ENCODE measurements around the gene CHKA. TPM values are rescaled to one million over a fixed set of nuclear protein-coding genes. Genes with fewer than 3 reads are reported as not detected.

Gene CHKA
- total and polyA plus RNA-seq, 8 donors = 17.4 to 110 (median 31.6) TPM

DNA sequence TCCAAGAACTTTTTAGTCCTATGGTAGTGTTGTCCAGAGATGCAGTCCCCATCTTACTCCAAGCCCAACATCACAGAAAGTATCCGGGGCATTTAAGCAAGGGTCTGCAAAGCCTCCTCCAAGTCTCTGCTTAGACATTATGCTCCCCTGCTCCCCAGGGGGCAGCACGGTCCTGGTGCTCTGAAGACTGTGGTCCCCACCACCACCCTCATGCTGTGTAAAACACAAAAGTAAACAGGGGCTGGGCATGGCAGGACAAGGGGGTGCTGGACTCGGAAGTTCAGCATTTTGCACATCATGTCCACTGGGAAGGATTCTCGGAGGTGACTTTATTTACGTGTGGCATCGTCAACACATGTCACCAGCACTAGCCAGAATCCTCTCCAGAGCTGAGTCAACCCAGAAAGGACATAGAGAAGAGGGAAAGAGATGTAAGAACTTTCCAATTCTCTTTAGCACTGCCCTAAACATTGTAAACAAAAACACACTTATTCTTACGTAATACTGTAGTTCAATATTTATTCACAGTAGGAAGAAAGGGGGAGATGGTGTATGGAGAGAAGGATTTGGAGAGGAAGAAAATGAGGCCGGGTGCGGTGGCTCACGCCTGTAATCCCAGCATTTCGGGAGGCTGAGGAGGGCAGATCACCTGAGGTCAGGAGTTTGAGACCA lies 44.7 kb downstream of the CHKA start:
- no peak for DNase-seq
- Histone ChIP-seq H3K4me1 (peaks cover 4 to 12% (median 10%) of the 10 kb centered on the region in 3 donors), H3K4me3 (no peak overlapping the region), H3K27ac (no peak overlapping the region), H3K9me3 (no peaks in the 10 kb centered on the region), H3K36me3 (peaks cover 0 to 11% (median 0%) of the 10 kb centered on the region in 3 donors), H3K27me3 (no peaks in the 10 kb centered on the region)
- FAIRE-seq = no peak
- WGBS, 2 donors = 71 to 80% methylated on average over 11 of the region's 11 CpGs
- peak in 3 of 4 donors; percentile 35 to 53 (median 42) for ATAC-seq
- intact Hi-C loops (cut with DNase I) = no loop called here
- TF ChIP-seq CTCF (IDR thresholded peaks at IDR 0.05) = no peak

- peaks cover 2 to 4% (median 4%) of the 10 kb centered on the region in 3 donors for H3K4me1 ChIP-seq
- H3K36me3 ChIP-seq = peaks cover 0 to 28% (median 4%) of the 10 kb centered on the region in 3 donors
- no peak overlapping the region for H3K4me3 ChIP-seq
- FAIRE-seq (no peak), DNase-seq (no peak), ATAC-seq (peak in 1 of 4 donors; percentile 48)
- 41 to 50% methylated on average over 10 of the region's 10 CpGs for WGBS, 2 donors
- intact Hi-C loops (cut with DNase I) = no loop called here
- H3K9me3 ChIP-seq = no peaks in the 10 kb centered on the region
- H3K27ac ChIP-seq = no peak overlapping the region
- H3K27me3 ChIP-seq = no peaks in the 10 kb centered on the region
- TF ChIP-seq CTCF (IDR thresholded peaks at IDR 0.05) = no peak
These were observed 46.4 kb downstream of the CHKA start for GRCh38 chr11:68074584-68075352.

GRCh38 chr11:68071281-68072048 lies 49.7 kb downstream of the CHKA start:
- WGBS, 2 donors = 79 to 86% methylated on average over 3 of the region's 3 CpGs
- Histone ChIP-seq H3K36me3 (peaks cover 6 to 59% (median 13%) of the 10 kb centered on the region in 3 donors), H3K27me3 (no peaks in the 10 kb centered on the region), H3K27ac (no peak overlapping the region), H3K4me1 (peaks cover 0 to 4% (median 2%) of the 10 kb centered on the region in 3 donors), H3K9me3 (no peaks in the 10 kb centered on the region), H3K4me3 (no peak overlapping the region)
- peak in 1 of 4 donors; percentile 32 for ATAC-seq
- FAIRE-seq = no peak
- no peak for TF ChIP-seq CTCF (IDR thresholded peaks at IDR 0.05)
- intact Hi-C loops (cut with DNase I) = no loop called here
- no peak for DNase-seq

DNA sequence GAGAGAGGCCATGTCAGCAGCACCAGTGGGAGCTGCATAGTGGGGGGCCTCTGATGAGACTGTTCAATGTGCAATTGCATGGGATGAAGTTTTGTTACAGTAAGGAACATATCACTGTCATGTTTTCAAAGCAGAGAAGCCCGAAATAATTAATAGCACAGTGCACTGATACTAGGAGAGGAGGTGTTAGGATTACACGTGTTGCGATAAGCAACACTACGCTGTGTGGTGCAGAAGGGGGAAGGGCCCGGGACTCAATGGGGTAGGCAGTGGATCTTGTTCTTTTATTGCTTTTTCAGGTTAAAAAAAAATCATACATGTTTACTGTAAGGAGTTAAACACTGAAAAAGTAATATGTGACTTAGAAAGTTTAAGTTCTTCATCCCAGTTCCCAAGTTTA lies 53.2 kb downstream of the CHKA start:
- Histone ChIP-seq H3K9me3 (no peaks in the 10 kb centered on the region), H3K27me3 (no peaks in the 10 kb centered on the region), H3K4me1 (no peaks in the 10 kb centered on the region), H3K27ac (no peak overlapping the region), H3K4me3 (no peak overlapping the region), H3K36me3 (peaks cover 6 to 80% (median 21%) of the 10 kb centered on the region in 3 donors)
- WGBS, 2 donors = 89 to 92% methylated on average over 5 of the region's 5 CpGs
- FAIRE-seq (no peak), DNase-seq (peak in 1 of 6 donors; percentile 9), ATAC-seq (no peak)
- no peak for TF ChIP-seq CTCF (IDR thresholded peaks at IDR 0.05)
- intact Hi-C loops (cut with DNase I) = no loop called here
